DMS 273 treated with DMSO at 0.1 percent for 48 hours (cell line): ENCODE data around the gene BCL7A.
"Not testable (repeated sequence)": the region's sequence is repeated elsewhere in the genome, so short reads cannot be mapped to it uniquely, and the experiment has no call there.

Experiments used
- DNase-seq: peaks from one replicate; lab custom pipeline; 2025; lab: John Stamatoyannopoulos, UW

The BCL7A gene

GRCh38 chr12:122028165-122028904 is 6.7 kb downstream of the BCL7A start:
- no peak for DNase-seq

- no peak for DNase-seq
These were observed 7.3 kb downstream of the BCL7A start for GRCh38 chr12:122028905-122029560.

GRCh38 chr12:122029620-122030423 is 8.1 kb downstream of the BCL7A start:
- DNase-seq, result no peak

- no peak for DNase-seq
These were observed 8.8 kb downstream of the BCL7A start for GRCh38 chr12:122030424-122031035.

GRCh38 chr12:122031342-122032216 is 9.9 kb downstream of the BCL7A start:
- no peak for DNase-seq

- no peak for DNase-seq
These were observed 10.9 kb downstream of the BCL7A start for GRCh38 chr12:122032580-122032979.

GRCh38 chr12:122035292-122035691 is 13.6 kb downstream of the BCL7A start:
- DNase-seq, result no peak

- DNase-seq, result no peak
These were observed 14.5 kb downstream of the BCL7A start for GRCh38 chr12:122036153-122036552.

GRCh38 chr12:122040579-122041386 is 19.1 kb downstream of the BCL7A start:
- no peak for DNase-seq

- DNase-seq, result not testable (repeated sequence)
These were observed 19.8 kb downstream of the BCL7A start for GRCh38 chr12:122041458-122041857.

- DNase-seq, result no peak
These were observed 21.2 kb downstream of the BCL7A start for GRCh38 chr12:122042910-122043309.

GRCh38 chr12:122043476-122043875 is 21.8 kb downstream of the BCL7A start:
- DNase-seq, result no peak

- no peak for DNase-seq
These were observed 23.6 kb downstream of the BCL7A start for GRCh38 chr12:122045262-122045661.

- DNase-seq, result no peak
These were observed 24.5 kb downstream of the BCL7A start for GRCh38 chr12:122046145-122046544.

- DNase-seq, result no peak
These were observed 26.5 kb downstream of the BCL7A start for GRCh38 chr12:122048151-122048550.

GRCh38 chr12:122049827-122050226 is 28.1 kb downstream of the BCL7A start:
- no peak for DNase-seq

GRCh38 chr12:122050706-122051105 is 29.0 kb downstream of the BCL7A start:
- DNase-seq, result no peak

- DNase-seq, result no peak
These were observed 29.7 kb downstream of the BCL7A start for GRCh38 chr12:122051231-122051876.

GRCh38 chr12:122052285-122052684 is 30.6 kb downstream of the BCL7A start:
- no peak for DNase-seq
